COLO829 (cell line): ENCODE results near the gene LRRC30.
A peak's percentile ranks its signal among the peaks of the same experiment; 100 is the strongest.

Experiments
- DNase-seq: peaks from one replicate; pipeline ENCODE4 v3.0.0; 2012; ENCODE audit warnings: low spot score

The LRRC30 gene

GRCh38 chr18:7237673-7238272 lies 6.9 kb downstream of the LRRC30 start:
- no peak for DNase-seq

- DNase-seq, result no peak
Observed at GRCh38 chr18:7242926-7243325, 12.0 kb downstream of the LRRC30 start.

- DNase-seq, result no peak
Observed at GRCh38 chr18:7248877-7249276, 18.0 kb downstream of the LRRC30 start.

GRCh38 chr18:7254163-7254562 lies 23.3 kb downstream of the LRRC30 start:
- DNase-seq, result no peak

GRCh38 chr18:7255054-7255453 lies 24.2 kb downstream of the LRRC30 start:
- no peak for DNase-seq

GRCh38 chr18:7255643-7256042 lies 24.8 kb downstream of the LRRC30 start:
- DNase-seq, result no peak

GRCh38 chr18:7256618-7257425 lies 25.9 kb downstream of the LRRC30 start:
- DNase-seq, result no peak

- no peak for DNase-seq
Observed at GRCh38 chr18:7257426-7257740, 26.5 kb downstream of the LRRC30 start.

GRCh38 chr18:7259475-7259874 lies 28.6 kb downstream of the LRRC30 start:
- peak; percentile 8 for DNase-seq

- no peak for DNase-seq
Observed at GRCh38 chr18:7261199-7261598, 30.3 kb downstream of the LRRC30 start.

GRCh38 chr18:7267973-7268372 lies 37.1 kb downstream of the LRRC30 start:
- no peak for DNase-seq

GRCh38 chr18:7269942-7270341 lies 39.1 kb downstream of the LRRC30 start:
- no peak for DNase-seq

GRCh38 chr18:7272311-7273049 lies 41.6 kb downstream of the LRRC30 start:
- DNase-seq, result peak; percentile 20

- DNase-seq, result peak; percentile 13
Observed at GRCh38 chr18:7273301-7273921, 42.5 kb downstream of the LRRC30 start.

GRCh38 chr18:7281579-7281978 lies 50.7 kb downstream of the LRRC30 start:
- no peak for DNase-seq
